AG09309 (cell line): ENCODE data around the gene DNAH7.

ENCODE experiments used
- DNase-seq: peaks from one replicate; pipeline ENCODE4 v3.0.0-alpha.2; 2010; ENCODE audit warnings: low read depth
- H3K4me3 ChIP-seq: 2 replicates; pipeline ENCODE4 v1.5.1; 2011; ENCODE audit warnings: mild to moderate bottlenecking, low read depth, low read length, moderate library complexity; ENCODE audit not compliant: control insufficient read depth
- CTCF ChIP-seq: IDR thresholded peaks from 2 replicates; pipeline ENCODE4 v1.5.1; 2011; ENCODE audit warnings: mild to moderate bottlenecking, low read depth, low read length, inconsistent platforms; ENCODE audit not compliant: insufficient read depth, control insufficient read depth; ENCODE audit errors: missing control alignments

Gene DNAH7

GRCh38 chr2:196063773-196064172 is 4.9 kb downstream of the DNAH7 start:
- no peak for TF ChIP-seq CTCF
- DNase-seq: no peak
- H3K4me3 ChIP-seq: no peak overlapping the region

GRCh38 chr2:196059491-196059960 is 9.1 kb downstream of the DNAH7 start:
- TF ChIP-seq CTCF: no peak
- no peak for DNase-seq
- H3K4me3 ChIP-seq: no peak overlapping the region

GRCh38 chr2:196054631-196055030 is 14.0 kb downstream of the DNAH7 start:
- H3K4me3 ChIP-seq: no peak overlapping the region
- no peak for DNase-seq
- no peak for TF ChIP-seq CTCF

- no peak for TF ChIP-seq CTCF
- DNase-seq: no peak
- no peak overlapping the region for H3K4me3 ChIP-seq
Measured at GRCh38 chr2:196046123-196046917, 22.3 kb downstream of the DNAH7 start.

GRCh38 chr2:196041786-196042185 is 26.9 kb downstream of the DNAH7 start:
- DNase-seq: no peak
- TF ChIP-seq CTCF: no peak
- no peak overlapping the region for H3K4me3 ChIP-seq

GRCh38 chr2:196040218-196040617 is 28.4 kb downstream of the DNAH7 start:
- no peak overlapping the region for H3K4me3 ChIP-seq
- no peak for DNase-seq
- TF ChIP-seq CTCF: no peak
